ENCODE measurements around the gene LRP6. TPM values are rescaled to one million over a fixed set of nuclear protein-coding genes. Genes with fewer than 3 reads are reported as not detected.

LRP6 gene
- total and polyA plus RNA-seq, 2 experiments from 2014 or later = 29.1 to 73.8 TPM

DNA sequence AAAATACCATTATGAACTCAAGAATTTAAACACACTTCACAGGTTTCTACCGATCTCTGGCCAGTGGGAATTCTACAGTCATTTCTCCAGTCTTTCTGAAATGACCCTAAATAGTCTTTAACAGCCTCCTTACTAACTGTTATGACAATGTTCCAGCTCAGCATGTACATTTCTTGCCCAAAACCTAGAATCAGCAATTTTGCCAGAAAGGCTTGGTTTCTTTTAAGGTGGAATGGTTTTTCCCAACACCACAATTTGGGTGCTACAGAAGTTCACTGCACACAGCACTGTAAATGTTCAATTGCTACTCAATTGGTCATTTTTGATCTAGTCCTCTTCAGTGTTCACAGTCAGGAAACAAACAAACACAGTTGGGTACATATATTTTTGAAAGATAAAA, 69.7 kb downstream of the LRP6 start:
- Histone ChIP-seq H2AFZ (no peak overlapping the region), H3K9me2 (ENCODE audit: insufficient read depth) (no peaks in the 10 kb centered on the region), H4K20me1 (replicated peaks; ENCODE audit: insufficient read depth) (0 out of 2 replicates have a peak, but pooled peaks cover 4% of the 10 kb centered on the region), H3K4me1 (ENCODE audit: insufficient read depth) (no peaks in the 10 kb centered on the region), H3F3A (replicated peaks; ENCODE audit: low read depth) (no peaks in the 10 kb centered on the region), H3K4me3 (no peak overlapping the region), H3K36me3 (ENCODE audit: insufficient read depth) (no peaks in the 10 kb centered on the region; the same call in 1 of the 2 replicates), H3K27ac (ENCODE audit: low read depth) (no peak overlapping the region), H3K4me2 (no peak overlapping the region), H3K79me2 (replicated peaks; ENCODE audit: insufficient read depth) (peaks cover 83% of the 10 kb centered on the region), H3K27me3 (ENCODE audit: insufficient read depth) (no peaks in the 10 kb centered on the region)
- Mint-ChIP-seq H3K4me3 (no peak overlapping the region), H3K27ac (no peak overlapping the region), H3K9me3 (peaks cover 5% of the 10 kb centered on the region; the same call in 1 of the 3 replicates), H3K27me3 (ENCODE audit: insufficient read depth, low read depth, poor library complexity) (no peaks in the 10 kb centered on the region), H3K4me1 (peaks cover 3% of the 10 kb centered on the region; the same call in 1 of the 3 replicates), H3K36me3 (ENCODE audit: low read depth) (peaks cover 52% of the 10 kb centered on the region)
- DNase-seq (ENCODE audit: low spot score) = no peak
- no peak for ATAC-seq
- TF ChIP-seq NANOG (IDR thresholded peaks at IDR 0.05; ENCODE audit: borderline replicate concordance) = no peak
- TF ChIP-seq, protein P1, sequence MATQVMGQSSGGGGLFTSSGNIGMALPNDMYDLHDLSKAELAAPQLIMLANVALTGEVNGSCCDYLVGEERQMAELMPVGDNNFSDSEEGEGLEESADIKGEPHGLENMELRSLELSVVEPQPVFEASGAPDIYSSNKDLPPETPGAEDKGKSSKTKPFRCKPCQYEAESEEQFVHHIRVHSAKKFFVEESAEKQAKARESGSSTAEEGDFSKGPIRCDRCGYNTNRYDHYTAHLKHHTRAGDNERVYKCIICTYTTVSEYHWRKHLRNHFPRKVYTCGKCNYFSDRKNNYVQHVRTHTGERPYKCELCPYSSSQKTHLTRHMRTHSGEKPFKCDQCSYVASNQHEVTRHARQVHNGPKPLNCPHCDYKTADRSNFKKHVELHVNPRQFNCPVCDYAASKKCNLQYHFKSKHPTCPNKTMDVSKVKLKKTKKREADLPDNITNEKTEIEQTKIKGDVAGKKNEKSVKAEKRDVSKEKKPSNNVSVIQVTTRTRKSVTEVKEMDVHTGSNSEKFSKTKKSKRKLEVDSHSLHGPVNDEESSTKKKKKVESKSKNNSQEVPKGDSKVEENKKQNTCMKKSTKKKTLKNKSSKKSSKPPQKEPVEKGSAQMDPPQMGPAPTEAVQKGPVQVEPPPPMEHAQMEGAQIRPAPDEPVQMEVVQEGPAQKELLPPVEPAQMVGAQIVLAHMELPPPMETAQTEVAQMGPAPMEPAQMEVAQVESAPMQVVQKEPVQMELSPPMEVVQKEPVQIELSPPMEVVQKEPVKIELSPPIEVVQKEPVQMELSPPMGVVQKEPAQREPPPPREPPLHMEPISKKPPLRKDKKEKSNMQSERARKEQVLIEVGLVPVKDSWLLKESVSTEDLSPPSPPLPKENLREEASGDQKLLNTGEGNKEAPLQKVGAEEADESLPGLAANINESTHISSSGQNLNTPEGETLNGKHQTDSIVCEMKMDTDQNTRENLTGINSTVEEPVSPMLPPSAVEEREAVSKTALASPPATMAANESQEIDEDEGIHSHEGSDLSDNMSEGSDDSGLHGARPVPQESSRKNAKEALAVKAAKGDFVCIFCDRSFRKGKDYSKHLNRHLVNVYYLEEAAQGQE (IDR thresholded peaks at IDR 0.05; ENCODE audit: unreplicated experiment) = no peak
- no peak for TF ChIP-seq ZNF462 (CRISPR knock-in tag; IDR thresholded peaks at IDR 0.05)
- TF ChIP-seq ETS1 (IDR thresholded peaks at IDR 0.05) = no peak
- TF ChIP-seq CREB1 (CRISPR knock-in tag; IDR thresholded peaks at IDR 0.05; ENCODE audit: low read depth) = no peak
- no peak for TF ChIP-seq ZNF114 (CRISPR knock-in tag; IDR thresholded peaks at IDR 0.05)
- TF ChIP-seq POLR2AphosphoS5 (IDR thresholded peaks at IDR 0.05; ENCODE audit: low read depth) = no peak
- no peak for TF ChIP-seq EZH2 (IDR thresholded peaks at IDR 0.05; ENCODE audit: low read depth, unreplicated experiment)
- TF ChIP-seq JUNB (IDR thresholded peaks at IDR 0.05; ENCODE audit: unreplicated experiment) = no peak
- no peak for TF ChIP-seq STAT1 (IDR thresholded peaks at IDR 0.05; ENCODE audit: unreplicated experiment)
- TF ChIP-seq EZH2phosphoT487 (IDR thresholded peaks at IDR 0.05; ENCODE audit: unreplicated experiment) = no peak
- no peak for TF ChIP-seq CTCF (conservative IDR thresholded peaks at IDR 0.05; ENCODE audit: low read depth in 2 of 2)
- TF ChIP-seq ZNF331 (CRISPR knock-in tag; IDR thresholded peaks at IDR 0.05; ENCODE audit: low read depth) = no peak
